H4 (cell line): ENCODE measurements around the gene LGI4. TPM values are rescaled to one million over a fixed set of nuclear protein-coding genes. Genes with fewer than 3 reads are reported as not detected.
"Not testable (repeated sequence)": the region's sequence is repeated elsewhere in the genome, so short reads cannot be mapped to it uniquely, and the experiment has no call there.

ENCODE experiments used
- DNase-seq: peaks from one replicate; pipeline ENCODE4 v3.0.0-alpha.2; 2015; ENCODE audit warnings: low spot score
- total RNA-seq: library from RNA; depleted of rRNA; stranded (reverse); fragments of >200 nt; shearing (Covaris generic); gene quantifications from 2 replicates; pipeline ENCODE4 v1.2.3, GENCODE V29; 2014

Gene LGI4
- total RNA-seq, 1 experiment from 2014 or later: not detected

DNA sequence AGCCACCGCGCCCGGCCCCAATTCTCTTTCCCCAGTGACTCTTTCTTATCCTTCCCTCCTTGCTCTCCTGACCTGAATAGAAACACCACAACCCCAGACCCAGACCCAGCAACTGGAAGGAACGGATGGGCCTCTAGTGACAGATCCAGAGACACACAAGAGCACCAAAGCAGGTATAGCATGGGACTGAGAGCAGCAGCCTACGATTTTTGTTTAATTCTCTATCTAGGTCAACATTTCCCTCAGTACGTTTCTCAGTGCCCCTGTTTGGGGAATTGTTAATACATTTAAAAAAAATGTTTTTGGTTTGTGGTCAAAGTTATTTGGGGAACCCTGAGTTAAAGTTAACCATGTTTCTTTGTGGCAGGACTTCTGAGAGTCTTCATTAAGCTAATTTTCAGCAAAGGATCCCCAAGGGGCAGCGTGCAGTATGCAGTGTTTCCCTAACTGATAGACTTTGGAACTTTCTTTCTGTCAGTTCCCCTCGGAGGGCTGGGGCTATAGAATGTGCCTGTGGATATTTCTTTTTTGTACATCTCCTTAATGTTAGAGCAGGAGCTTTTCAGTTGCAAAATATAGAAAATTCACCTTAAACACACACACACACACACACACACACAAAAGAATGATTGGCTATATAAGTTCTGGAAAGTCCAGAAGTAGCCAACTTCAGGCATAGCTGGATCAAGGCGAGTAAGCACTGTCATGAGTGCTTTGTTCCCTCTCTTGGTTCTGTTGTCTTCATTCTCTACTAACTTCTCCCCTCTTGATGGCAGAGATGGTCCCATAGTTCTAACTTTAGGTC lies 26.0 kb upstream of the LGI4 start:
- DNase-seq: no peak

DNA sequence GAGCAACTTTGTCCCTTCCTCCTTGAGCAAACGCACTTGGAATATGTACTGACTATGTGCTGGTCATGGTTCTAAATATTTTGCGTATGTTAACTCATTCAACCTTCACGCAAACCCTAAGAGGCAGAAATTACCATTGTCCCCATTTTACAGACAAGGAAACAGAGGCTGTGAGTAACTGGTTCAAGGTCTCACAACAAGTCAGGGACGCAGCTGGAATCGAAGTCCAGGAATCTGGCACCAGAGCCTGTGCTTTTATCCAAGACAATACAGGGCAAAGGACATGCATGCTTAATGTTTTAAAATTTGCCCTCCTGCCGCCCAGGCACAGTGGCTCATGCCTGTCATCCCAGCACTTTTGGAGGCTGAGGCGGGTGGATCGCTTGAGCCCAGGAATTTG lies 24.7 kb upstream of the LGI4 start:
- no peak for DNase-seq

GRCh38 chr19:35157431-35157830 lies 22.6 kb upstream of the LGI4 start:
- no peak for DNase-seq

GRCh38 chr19:35156673-35157014 lies 21.8 kb upstream of the LGI4 start:
- DNase-seq: no peak

GRCh38 chr19:35155981-35156672 lies 21.3 kb upstream of the LGI4 start:
- DNase-seq: no peak

- DNase-seq: no peak
Measured at GRCh38 chr19:35155441-35155840, 20.6 kb upstream of the LGI4 start.

GRCh38 chr19:35154525-35155406 lies 19.9 kb upstream of the LGI4 start, which contains the start of gene FXYD5:
FXYD5 (plus strand) TSS chr19:35154735; CDS start chr19:35155551, 816 bp downstream.
- DNase-seq: peak; percentile 75

DNA sequence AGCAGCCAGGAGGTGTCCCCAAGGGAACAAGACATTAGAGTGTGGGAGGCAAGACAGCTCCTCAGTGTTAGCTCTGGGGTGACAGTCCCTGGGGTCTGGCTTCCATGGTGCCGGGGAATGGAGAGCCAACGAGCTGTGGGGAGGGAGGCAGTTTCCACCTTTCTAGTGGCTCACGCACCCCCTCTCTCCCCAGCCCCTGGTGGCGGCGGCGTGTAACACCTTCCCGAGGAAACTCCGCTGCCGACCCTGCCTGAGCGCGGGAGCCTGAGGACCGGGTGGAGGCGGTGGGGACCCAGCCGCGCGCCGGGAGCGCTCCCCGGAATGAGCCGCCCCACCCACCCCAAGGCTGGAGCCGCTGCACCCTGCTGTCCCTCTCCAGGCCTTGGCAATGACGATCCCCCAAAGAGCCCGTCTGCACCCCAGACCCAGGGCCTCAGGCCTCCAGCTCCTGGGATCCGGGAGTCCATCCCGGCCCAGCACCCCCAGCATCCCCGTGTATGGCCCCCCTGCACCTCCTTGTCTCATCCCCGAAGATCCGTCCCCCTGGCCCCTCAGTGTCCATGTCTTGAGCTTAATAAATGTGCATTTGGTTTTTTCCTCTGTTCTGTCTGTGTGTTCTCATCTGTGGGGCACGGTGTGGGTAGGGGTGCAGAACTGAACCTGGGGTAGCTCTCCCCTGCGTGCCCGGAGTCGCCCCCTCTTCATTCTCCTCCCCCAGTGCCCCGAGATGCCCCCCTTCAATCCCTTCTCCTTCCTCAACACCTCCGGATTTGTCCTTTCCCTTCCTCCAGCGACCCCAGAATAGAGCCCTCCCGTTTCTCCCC lies 19.1 kb upstream of the LGI4 start:
- no peak for DNase-seq

DNA sequence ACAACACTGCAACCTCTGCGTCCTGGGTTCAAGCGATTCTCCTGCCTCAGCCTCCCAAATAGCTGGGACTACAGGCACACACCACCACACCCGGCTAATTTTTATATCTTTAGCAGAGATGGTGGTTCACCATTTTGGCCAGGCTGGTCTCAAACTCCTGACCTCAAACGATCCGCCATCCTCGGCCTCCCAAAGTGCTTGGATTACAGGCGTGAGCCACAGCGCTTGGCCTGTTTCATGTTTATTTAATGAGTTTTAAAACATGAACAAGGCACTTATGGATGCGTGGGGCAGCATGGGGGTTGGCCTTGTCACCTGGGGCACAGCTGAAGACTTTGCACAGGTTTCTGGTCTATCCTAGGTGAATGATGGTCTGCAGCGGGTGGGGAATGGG lies 18.3 kb upstream of the LGI4 start:
- not testable (repeated sequence) for DNase-seq

GRCh38 chr19:35151273-35152065 lies 16.6 kb upstream of the LGI4 start:
- DNase-seq: no peak

DNA sequence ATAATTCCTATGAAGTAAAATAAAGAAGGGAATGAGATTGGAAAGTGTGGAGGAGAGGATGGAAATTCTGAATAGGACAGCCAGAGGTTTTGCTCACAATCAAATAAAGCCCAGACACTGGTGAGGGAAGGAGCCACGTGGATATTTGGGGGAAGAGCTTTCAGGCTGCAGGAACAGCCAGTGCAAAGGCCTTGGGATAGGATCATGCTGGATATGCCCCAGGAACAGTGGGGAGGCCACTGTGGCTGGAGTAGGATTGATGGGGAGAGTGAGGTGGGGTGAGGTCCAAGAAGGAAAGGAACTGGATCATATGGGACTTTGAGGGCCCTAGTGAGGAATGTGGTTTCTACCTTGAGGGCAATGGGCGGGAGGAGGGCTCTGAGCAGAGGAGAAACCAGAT lies 15.6 kb upstream of the LGI4 start:
- DNase-seq: no peak

DNA sequence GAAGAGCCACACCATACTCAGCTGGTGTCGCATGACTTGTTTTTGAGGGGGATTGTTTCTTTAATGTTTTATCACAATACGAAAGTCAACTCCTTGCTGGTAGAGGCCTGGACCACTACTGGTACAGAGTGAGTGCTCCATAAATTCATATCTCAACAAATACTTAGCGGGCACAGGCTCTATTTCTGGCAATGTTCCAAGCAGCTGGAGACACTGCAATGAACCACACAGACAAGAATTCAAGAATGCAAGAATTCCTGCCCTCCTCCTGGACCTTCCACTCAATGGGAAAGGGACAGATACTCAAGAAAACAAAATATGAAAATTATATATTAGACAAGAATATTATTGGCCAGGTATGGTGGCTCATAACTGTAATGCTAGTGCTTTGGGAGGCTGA lies 14.6 kb upstream of the LGI4 start:
- DNase-seq: no peak

GRCh38 chr19:35146746-35147459 lies 12.0 kb upstream of the LGI4 start:
- no peak for DNase-seq

DNA sequence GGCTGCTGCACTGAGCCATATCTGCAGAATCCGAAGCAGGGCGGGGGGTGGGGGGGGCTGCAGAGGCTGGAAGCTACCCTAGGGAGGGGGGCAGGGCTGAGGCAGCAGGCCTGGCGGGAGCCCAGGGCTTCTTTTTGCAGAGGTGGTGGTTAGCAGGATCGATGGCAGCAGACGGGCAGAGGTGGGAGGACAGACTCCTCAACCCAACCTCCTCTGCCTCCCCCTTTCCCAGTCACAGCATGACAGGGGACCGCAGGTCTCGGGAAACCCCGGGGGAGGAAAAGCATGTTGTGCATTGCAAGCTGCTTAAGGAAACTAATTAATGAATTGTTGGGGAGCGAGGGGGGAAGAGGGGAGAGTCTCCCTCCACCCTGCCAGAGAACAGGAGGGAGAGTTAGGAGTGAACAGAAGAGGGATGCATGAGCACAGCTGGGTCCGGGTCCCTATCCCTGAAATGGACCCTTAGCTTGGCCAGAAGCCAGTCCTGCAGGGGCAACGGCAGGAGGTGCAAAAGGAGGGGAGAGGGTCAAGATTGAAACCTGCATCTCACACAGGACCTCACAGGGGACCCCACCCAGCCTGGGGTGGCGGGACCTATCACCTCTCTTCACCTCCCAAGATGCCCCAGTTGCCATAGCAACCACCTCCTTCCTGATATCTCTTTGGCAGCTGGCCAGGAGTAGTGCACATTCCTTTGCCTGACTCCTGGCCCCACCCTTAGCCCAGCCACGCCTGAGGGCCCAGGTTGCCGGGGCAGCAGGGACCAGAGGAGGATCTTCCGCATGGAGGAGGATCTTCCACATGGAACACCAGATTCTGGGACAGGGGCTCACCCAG lies 10.0 kb upstream of the LGI4 start:
- peak; percentile 68 for DNase-seq

- DNase-seq: no peak
Measured at GRCh38 chr19:35144259-35144599, 9.4 kb upstream of the LGI4 start.

DNA sequence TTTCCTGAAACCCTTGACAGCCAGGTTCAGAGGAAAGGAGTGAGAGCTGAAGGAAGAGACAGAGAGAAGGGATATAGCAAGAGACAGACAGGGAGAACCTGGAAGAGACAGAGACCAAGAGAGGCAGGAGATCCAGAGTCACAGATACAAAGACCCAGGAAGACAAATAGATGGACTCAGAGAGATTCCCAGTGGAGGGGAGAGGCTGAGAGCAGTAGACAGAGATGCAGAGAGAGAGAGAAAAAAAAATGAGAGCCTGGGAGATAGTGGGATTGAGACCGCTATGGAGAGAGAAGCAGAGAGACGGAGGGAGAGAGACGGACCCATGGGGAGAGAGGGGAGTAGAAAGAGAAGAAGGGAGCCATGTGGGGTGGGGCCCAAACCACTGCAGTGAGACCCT lies 9.0 kb upstream of the LGI4 start:
- DNase-seq: no peak

DNA sequence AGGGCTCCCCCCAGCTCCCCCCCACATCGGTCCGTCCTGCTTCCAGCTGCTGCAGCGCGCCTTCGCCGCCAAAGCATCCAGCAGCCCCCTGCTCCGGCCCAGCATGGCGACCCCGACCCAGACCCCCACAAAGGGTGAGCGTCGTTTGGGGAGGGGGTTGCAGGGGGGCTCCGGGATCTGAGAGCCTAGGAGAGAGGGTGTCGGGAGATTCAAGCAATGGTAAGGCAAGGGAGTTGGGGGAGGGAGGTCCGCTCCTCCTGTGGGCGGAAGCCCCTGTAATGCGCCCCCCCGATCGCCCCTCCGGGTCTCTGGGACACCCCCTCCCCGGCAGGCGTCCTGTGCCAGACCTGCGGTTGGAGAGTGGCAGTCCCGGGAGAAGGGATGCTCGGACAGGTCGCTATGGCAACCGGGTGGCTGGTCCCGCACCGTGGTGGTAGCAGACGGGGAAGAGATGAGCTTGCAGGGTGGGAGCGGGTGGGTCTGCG lies 8.4 kb upstream of the LGI4 start, which contains the start of gene FXYD7:
Gene FXYD7 (plus strand): TSS at position 25 of the 485 bp plus-strand sequence. CDS start 79 bp downstream, at position 104.
- DNase-seq: no peak

GRCh38 chr19:35142606-35143230 lies 7.9 kb upstream of the LGI4 start:
- DNase-seq: no peak
